ENCODE data around the gene CFAP77.

The CFAP77 gene

DNA sequence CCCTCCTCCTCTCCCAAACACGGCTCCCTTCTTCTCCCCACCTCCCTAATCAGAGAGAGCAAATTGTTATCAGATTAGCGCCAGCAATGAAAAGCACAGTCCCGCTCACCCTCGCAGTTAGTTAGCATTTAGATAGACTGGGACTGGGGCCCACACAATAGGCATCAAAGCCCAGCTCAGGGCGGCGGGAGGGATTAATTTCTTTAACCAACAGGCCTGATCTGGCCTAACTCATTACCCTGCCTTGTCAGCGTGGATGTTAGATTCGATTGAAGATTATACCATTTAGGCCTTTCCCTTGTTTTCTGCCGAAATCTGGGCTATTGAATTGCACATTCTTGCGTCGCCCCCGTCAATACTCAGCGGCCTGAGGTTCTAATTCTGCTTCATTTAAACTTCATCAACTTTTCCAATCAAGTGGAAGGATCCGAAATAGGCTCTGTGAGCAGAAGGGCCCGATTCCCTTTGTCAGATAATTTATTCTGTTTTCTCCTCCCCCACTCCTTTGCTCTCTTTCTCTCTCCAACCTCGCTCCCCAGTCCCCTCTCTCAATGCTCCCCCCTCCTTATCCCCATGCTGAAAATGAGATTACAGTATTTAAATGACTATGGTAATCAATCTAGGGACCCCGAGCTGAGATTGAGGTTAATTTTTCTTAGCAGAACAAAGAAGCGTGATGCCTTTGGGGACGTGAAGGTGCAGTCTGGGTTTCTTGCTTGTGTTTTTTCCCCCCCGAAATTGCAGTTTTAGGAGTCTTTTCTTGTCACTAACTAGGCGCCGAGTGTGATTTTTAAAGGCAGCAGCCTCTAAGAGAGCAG is 15.1 kb downstream of the CFAP77 start:
- H3K4me3 ChIP-seq (ENCODE audit: low read depth, low read length), result no peak overlapping the region
- TF ChIP-seq, protein P1, sequence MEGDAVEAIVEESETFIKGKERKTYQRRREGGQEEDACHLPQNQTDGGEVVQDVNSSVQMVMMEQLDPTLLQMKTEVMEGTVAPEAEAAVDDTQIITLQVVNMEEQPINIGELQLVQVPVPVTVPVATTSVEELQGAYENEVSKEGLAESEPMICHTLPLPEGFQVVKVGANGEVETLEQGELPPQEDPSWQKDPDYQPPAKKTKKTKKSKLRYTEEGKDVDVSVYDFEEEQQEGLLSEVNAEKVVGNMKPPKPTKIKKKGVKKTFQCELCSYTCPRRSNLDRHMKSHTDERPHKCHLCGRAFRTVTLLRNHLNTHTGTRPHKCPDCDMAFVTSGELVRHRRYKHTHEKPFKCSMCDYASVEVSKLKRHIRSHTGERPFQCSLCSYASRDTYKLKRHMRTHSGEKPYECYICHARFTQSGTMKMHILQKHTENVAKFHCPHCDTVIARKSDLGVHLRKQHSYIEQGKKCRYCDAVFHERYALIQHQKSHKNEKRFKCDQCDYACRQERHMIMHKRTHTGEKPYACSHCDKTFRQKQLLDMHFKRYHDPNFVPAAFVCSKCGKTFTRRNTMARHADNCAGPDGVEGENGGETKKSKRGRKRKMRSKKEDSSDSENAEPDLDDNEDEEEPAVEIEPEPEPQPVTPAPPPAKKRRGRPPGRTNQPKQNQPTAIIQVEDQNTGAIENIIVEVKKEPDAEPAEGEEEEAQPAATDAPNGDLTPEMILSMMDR (IDR thresholded peaks at IDR 0.05; ENCODE audit: insufficient read depth, low read length, missing control alignments), result no peak
- POLR2A ChIA-PET, result no interaction called here
- DNase-seq (ENCODE audit: low read depth, low spot score), result no peak
- CTCF ChIA-PET, result interaction anchor here (1.2 kb wide), 1 partner anchor 13 kb away, joined by 7 read pairs; no protein-coding TSS in a partner anchor

DNA sequence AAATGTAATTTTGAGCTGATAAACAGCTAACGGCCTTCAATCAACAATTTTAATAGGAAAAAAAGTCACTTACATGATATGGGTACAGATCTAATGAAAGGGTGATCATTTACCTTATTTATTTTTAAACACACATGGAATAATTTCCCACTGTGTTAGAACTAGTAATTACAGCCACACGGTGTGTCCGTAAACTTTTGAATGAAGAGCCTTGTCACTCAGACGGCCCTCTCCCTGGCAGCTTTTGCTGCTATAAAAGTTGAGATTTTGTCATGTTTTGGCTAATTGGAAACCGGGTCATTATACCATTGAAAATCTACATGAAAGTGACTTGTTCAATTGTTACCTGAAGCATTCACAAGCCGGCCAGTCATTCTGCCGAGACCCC is 15.7 kb downstream of the CFAP77 start:
- TF ChIP-seq, protein P1 (IDR thresholded peaks at IDR 0.05; ENCODE audit: insufficient read depth, low read length, missing control alignments), result no peak
- ChIA-PET CTCF (interaction anchor here (1.2 kb wide), 1 partner anchor 14 kb away, joined by 7 read pairs; no protein-coding TSS in a partner anchor), POLR2A (no interaction called here)
- DNase-seq (ENCODE audit: low read depth, low spot score), result no peak
- no peak overlapping the region for H3K4me3 ChIP-seq (ENCODE audit: low read depth, low read length)

DNA sequence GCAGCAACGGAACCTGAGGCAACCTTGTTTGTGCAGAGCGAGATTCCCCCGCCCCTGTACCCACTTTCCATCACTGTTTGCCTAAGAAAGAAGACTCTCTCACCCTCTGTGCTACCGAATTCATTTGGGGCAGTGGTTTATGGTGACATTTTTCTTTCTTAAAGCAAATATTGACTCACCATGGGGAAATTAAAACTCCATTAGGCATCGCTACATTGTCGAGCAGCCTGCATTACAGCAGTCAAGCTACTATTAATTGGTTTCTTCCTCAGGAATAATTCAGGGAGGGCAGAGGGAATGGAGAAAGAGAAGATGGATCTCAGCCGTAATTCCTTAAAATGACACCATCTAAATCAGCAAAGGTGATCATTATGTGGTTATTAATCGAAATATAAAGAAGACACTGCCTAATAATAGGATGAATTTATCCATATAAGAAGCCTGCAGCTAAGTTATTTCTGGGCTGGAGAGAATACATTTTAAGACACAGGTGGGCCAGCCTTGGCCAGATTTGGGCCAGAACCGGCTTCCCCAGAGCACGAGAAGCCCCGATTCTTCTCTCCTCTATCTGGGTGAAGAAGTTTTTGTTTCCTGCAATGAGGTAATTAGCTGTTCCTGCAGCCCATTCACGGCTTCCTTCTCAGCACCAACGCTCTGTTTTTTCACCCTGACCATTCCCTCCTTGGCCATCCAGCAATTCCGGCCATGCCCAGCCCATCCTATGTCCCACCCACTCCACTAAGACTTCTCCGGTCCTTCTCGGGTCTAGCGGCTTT is 16.8 kb downstream of the CFAP77 start:
- TF ChIP-seq, protein P1 (IDR thresholded peaks at IDR 0.05; ENCODE audit: insufficient read depth, low read length, missing control alignments), result no peak
- no peak overlapping the region for H3K4me3 ChIP-seq (ENCODE audit: low read depth, low read length)
- DNase-seq (ENCODE audit: low read depth, low spot score), result no peak
- ChIA-PET POLR2A (no interaction called here), CTCF (interaction anchor here (1.4 kb wide), 1 partner anchor 15 kb away, joined by 4 read pairs; no protein-coding TSS in a partner anchor)

DNA sequence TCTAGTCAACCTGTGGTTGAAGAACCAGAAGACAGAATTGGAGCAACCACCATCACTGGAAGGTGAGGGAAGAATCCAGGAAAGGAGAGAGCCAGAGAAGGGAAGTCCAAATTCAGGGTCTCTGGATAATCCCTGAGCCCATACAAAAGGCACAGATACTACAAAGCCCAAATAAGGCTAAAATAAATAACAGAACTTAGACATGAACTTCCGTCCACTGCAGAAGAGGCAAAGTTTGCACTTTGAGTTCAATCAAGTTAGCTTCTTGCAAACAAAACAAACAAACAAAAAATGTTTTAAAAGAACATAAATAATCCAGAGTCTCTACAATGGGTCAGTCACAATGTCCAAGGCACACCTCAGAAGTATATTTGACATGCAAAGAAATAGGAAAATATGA is 21.0 kb downstream of the CFAP77 start:
- TF ChIP-seq, protein P1 (IDR thresholded peaks at IDR 0.05; ENCODE audit: insufficient read depth, low read length, missing control alignments), result no peak
- H3K4me3 ChIP-seq (ENCODE audit: low read depth, low read length), result no peak overlapping the region
- no peak for DNase-seq (ENCODE audit: low read depth, low spot score)
- POLR2A ChIA-PET, result no interaction called here
- CTCF ChIA-PET, result no interaction called here

DNA sequence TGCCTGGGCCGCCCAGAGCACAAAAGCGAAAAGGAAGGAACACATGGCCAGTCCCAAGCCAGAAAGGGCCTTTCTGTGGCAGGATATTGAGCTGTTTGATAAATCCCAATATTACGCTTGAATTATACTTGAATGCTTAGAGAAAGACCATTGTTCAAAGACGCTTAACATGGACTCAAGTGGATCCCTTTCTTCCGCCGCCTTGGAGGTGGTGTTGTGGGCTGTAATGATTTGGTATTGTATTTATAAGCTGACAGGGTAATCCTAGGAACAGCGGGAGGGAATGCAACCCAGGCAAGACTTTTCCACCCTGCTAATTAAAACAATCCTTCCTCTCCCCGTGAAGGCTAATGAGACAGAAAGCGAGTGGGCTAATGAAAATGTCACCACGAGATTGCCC is 24.9 kb downstream of the CFAP77 start:
- ChIA-PET POLR2A (no interaction called here), CTCF (no interaction called here)
- no peak for DNase-seq (ENCODE audit: low read depth, low spot score)
- H3K4me3 ChIP-seq (ENCODE audit: low read depth, low read length), result no peak overlapping the region
- TF ChIP-seq, protein P1 (IDR thresholded peaks at IDR 0.05; ENCODE audit: insufficient read depth, low read length, missing control alignments), result no peak

DNA sequence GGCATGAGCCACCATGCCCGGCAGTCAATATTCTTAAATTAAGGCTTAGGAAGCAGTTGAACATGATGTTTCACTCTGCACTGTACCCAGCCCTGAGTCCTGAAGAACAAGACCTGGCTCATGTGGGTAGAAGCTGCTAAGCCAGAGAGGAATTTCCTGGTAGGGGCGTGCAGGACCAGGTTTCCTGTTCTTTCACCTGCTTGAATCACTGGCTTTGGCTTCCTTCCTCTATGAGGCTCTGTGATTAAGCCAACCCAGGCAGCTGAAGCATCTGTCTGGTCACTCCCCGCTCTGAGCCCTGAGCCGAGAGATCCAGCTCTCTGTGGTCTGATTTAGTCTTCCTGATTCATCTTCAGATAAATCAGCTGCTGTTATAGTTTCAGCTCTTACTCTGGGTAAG is 29.1 kb downstream of the CFAP77 start:
- ChIA-PET POLR2A (interaction anchor here (0.5 kb wide), 1 partner anchor 9 kb away, joined by 3 read pairs; no protein-coding TSS in a partner anchor), CTCF (no interaction called here)
- DNase-seq (ENCODE audit: low read depth, low spot score), result no peak
- TF ChIP-seq, protein P1 (IDR thresholded peaks at IDR 0.05; ENCODE audit: insufficient read depth, low read length, missing control alignments), result no peak
- no peak overlapping the region for H3K4me3 ChIP-seq (ENCODE audit: low read depth, low read length)

Measured in AG04449 (cell line).